GM10248 (cell line): ENCODE data around the gene OSR1.

ENCODE experiments used
- CTCF ChIA-PET: fragments of 300-600 bp; sonication (Branson Sonifier 250); formaldehyde crosslinking; extraction: SDS; loops from one replicate; lab custom pipeline; 2021; ENCODE audit warnings: antibody characterized with exemption; lab: Yijun Ruan, JAX
- POLR2A ChIA-PET: fragments of 350-650 bp; sonication (Branson Sonifier 250); formaldehyde crosslinking; extraction: SDS; loops from one replicate; lab custom pipeline; 2020; ENCODE audit warnings: antibody characterized with exemption; lab: Yijun Ruan, JAX
- DNase-seq: peaks from one replicate; pipeline ENCODE4 v3.0.0; 2012; ENCODE audit errors: extremely low spot score
- CTCF ChIP-seq: IDR thresholded peaks from 2 replicates; pipeline ENCODE4 v1.5.1; 2012; ENCODE audit warnings: mild to moderate bottlenecking, low read depth; ENCODE audit errors: extremely low read depth, missing control alignments, control extremely low read depth

OSR1 gene

GRCh38 chr2:19330436-19330835, 28.0 kb downstream of the OSR1 start:
- ChIA-PET POLR2A (no interaction called here), CTCF (no interaction called here)
- TF ChIP-seq CTCF = no peak
- DNase-seq = no peak

GRCh38 chr2:19329445-19329844, 29.0 kb downstream of the OSR1 start:
- CTCF ChIA-PET = no interaction called here
- no peak for DNase-seq
- POLR2A ChIA-PET = no interaction called here
- TF ChIP-seq CTCF = no peak

DNA sequence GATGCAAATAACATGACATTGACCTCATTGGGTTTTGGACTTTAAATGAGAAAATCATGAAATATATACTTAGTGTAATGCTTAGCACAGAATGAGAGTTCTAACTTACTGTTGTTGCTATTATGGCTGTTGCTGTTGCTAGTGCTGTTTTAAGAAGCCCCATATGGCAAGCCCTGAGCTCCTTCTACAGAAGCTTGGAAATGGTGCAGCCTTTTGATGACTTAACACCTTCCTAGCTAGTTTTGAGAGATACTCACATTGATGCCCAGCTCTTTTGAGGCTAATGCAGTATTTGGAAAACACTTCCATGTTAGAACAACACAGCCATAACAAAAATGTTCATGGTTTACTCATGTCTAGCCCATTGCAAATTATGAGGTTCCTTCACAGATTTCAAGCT, 30.9 kb downstream of the OSR1 start:
- DNase-seq = no peak
- ChIA-PET CTCF (interaction anchor here (1.2 to 2.3 kb wide), 4 partner anchors 9 to 537 kb away, joined by 3 to 6 read pairs (median 5); no protein-coding TSS in a partner anchor), POLR2A (no interaction called here)
- TF ChIP-seq CTCF = no peak

- TF ChIP-seq CTCF = no peak
- DNase-seq = no peak
- POLR2A ChIA-PET = no interaction called here
- CTCF ChIA-PET = no interaction called here
Measured at GRCh38 chr2:19321946-19322345, 36.5 kb downstream of the OSR1 start.

- POLR2A ChIA-PET = no interaction called here
- CTCF ChIA-PET = no interaction called here
- no peak for DNase-seq
- no peak for TF ChIP-seq CTCF
Measured at GRCh38 chr2:19320813-19321212, 37.6 kb downstream of the OSR1 start.

- CTCF ChIA-PET = no interaction called here
- POLR2A ChIA-PET = no interaction called here
- DNase-seq = no peak
- TF ChIP-seq CTCF = no peak
Measured at GRCh38 chr2:19319698-19320097, 38.7 kb downstream of the OSR1 start.

DNA sequence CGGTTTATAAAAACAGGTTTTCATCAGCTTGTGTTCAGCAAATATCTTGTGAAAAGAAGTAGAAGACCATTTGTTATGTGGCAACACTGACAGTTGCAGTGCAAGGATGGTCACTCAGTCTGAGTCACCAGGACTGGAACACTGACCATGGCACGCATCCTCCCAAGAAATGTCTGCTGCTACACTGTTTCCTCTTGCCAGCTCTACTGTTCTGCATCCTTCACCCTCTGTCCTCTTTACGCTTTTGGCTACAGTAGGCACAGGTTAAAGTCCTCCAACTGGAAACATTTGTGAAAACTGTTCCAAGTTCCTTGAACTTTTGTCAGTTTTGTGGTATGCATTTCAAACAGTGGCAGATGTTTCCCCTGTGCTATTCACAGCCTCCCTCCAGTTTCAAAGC, 39.4 kb downstream of the OSR1 start:
- ChIA-PET POLR2A (no interaction called here), CTCF (no interaction called here)

More for the DNA sequence above, 39.4 kb downstream of the OSR1 start:
- no peak for DNase-seq
- no peak for TF ChIP-seq CTCF
